Effector CD8-positive, alpha-beta T cell (primary cell): ENCODE results near the gene ZMYND11.

Experiments used
- DNase-seq: peaks from one replicate; lab custom pipeline; 2025; lab: John Stamatoyannopoulos, UW

ZMYND11 gene

GRCh38 chr10:191703-192518, 56.7 kb downstream of the ZMYND11 start:
- no peak for DNase-seq

- no peak for DNase-seq
These were observed 59.0 kb downstream of the ZMYND11 start for GRCh38 chr10:194281-194680.

- DNase-seq: no peak
These were observed 65.2 kb downstream of the ZMYND11 start for GRCh38 chr10:200405-200804.

GRCh38 chr10:201328-201771, 66.1 kb downstream of the ZMYND11 start:
- DNase-seq: no peak

- no peak for DNase-seq
These were observed 73.4 kb downstream of the ZMYND11 start for GRCh38 chr10:208616-209015.

GRCh38 chr10:209357-209756, 74.1 kb downstream of the ZMYND11 start:
- no peak for DNase-seq

GRCh38 chr10:210297-210696, 75.0 kb downstream of the ZMYND11 start:
- no peak for DNase-seq

GRCh38 chr10:215444-215843, 80.2 kb downstream of the ZMYND11 start:
- no peak for DNase-seq

GRCh38 chr10:218798-219197, 83.5 kb downstream of the ZMYND11 start:
- DNase-seq: no peak

- DNase-seq: no peak
These were observed 84.6 kb downstream of the ZMYND11 start for GRCh38 chr10:219731-220472.

- DNase-seq: no peak
These were observed 89.3 kb downstream of the ZMYND11 start for GRCh38 chr10:224571-224970.

GRCh38 chr10:226018-226417, 90.8 kb downstream of the ZMYND11 start:
- no peak for DNase-seq

- no peak for DNase-seq
These were observed 91.8 kb downstream of the ZMYND11 start for GRCh38 chr10:227014-227413.

GRCh38 chr10:228366-228765, 93.1 kb downstream of the ZMYND11 start:
- DNase-seq: no peak

GRCh38 chr10:230758-231157, 95.5 kb downstream of the ZMYND11 start:
- DNase-seq: no peak

- no peak for DNase-seq
These were observed 96.8 kb downstream of the ZMYND11 start for GRCh38 chr10:232061-232460.

GRCh38 chr10:232878-233277, 97.6 kb downstream of the ZMYND11 start:
- no peak for DNase-seq

- DNase-seq: no peak
These were observed 99.6 kb downstream of the ZMYND11 start for GRCh38 chr10:234708-235406.

- DNase-seq: no peak
These were observed 100.7 kb downstream of the ZMYND11 start for GRCh38 chr10:235915-236314.

GRCh38 chr10:239109-239508, 103.9 kb downstream of the ZMYND11 start:
- DNase-seq: no peak

- no peak for DNase-seq
These were observed 106.2 kb downstream of the ZMYND11 start for GRCh38 chr10:241451-241850.

- DNase-seq: no peak
These were observed 106.8 kb downstream of the ZMYND11 start for GRCh38 chr10:241966-242643.
